NCI-H2227 (cell line): ENCODE measurements around the gene S100A6.
A peak's percentile ranks its signal among the peaks of the same experiment; 100 is the strongest.

Source experiments
- DNase-seq: peaks from one replicate; lab custom pipeline; 2025; ENCODE audit not compliant: unreplicated experiment; lab: John Stamatoyannopoulos, UW

S100A6 gene

GRCh38 chr1:153546796-153547559, 11.2 kb upstream of the S100A6 start:
- DNase-seq = no peak

DNA sequence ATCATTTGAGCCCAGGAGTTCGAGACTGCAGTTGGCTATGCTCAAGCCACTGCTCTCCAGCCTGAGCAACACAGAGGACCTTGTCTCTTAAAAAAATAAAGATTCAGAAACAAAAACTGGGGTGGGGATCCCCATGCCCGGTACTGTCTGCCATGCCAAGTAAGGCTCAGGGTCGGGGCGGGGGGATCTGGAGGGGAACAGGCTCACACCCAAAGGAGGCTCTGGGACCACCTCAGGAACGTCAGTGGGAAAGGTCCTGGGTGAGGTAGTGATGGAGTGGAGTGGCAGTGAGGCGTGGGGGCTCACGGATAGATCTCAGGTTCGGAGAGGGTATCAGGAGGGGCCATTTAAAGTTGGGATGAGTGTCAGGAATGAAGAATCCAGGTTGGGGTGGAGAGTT, 10.6 kb upstream of the S100A6 start:
- no peak for DNase-seq

DNA sequence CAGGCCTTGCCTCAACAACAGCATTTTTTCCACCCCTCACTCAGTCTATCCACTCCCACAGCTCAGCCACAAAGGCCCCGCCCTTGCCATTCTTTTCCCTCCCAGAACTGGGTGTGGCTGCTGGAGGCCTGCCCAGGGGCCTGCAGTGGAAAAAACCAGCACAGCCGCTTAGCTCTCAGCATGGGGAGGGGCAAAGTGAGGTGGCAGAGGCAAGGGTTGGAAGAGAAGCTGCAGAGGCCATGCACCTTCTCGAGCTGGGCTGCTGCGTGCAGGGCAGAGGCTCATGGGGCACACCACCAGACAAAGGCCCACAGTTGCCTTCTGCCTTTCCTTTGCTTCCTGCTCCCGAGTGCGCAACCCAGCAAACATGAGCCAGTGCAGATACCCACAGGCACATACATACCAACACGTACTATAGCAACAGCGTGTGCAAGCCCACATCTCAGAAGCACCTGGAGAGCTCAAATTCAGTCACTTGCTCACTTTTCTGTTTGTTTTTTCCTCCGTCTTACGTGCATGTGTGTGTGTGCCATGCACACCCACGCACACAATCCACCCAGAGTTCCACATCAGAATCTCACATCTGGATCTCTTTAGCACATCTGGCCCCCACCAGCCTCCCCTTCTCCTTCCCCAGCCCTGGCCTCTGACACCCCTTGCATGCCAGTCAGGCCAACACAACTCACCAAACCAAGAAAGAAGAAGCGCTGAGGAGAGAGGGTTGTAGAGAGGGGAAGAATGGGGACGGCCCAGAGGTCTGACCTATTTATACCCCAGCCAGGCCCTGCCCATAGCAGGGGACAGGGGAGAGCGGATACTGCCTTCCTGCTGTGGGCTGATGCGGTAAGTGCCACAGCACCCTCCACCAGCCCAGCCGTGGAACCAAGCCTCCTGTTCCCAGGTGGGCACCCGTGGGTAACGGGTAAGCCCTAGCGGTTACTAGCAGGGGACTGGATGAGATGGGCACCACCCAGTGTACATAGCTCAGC, 9.6 kb upstream of the S100A6 start, which contains the start of gene S100A4:
Gene S100A4 (minus strand): TSS at position 740 of the 989 bp plus-strand sequence. CDS start 1,012 bp downstream, outside the sequence.
- DNase-seq = peak; percentile 78

GRCh38 chr1:153544453-153545066, 8.8 kb upstream of the S100A6 start:
- DNase-seq = no peak

GRCh38 chr1:153543736-153544135, 7.9 kb upstream of the S100A6 start:
- no peak for DNase-seq

GRCh38 chr1:153542956-153543711, 7.3 kb upstream of the S100A6 start:
- DNase-seq = no peak

GRCh38 chr1:153541641-153542590, 6.1 kb upstream of the S100A6 start:
- no peak for DNase-seq

- DNase-seq = no peak
Measured at GRCh38 chr1:153540394-153541361, 4.9 kb upstream of the S100A6 start, which contains the start of gene S100A5. Gene S100A5 (minus strand): TSS chr1:153540934. CDS start chr1:153540191, 743 bp downstream.

- no peak for DNase-seq
Measured at GRCh38 chr1:153539395-153540093, 3.8 kb upstream of the S100A6 start.

DNA sequence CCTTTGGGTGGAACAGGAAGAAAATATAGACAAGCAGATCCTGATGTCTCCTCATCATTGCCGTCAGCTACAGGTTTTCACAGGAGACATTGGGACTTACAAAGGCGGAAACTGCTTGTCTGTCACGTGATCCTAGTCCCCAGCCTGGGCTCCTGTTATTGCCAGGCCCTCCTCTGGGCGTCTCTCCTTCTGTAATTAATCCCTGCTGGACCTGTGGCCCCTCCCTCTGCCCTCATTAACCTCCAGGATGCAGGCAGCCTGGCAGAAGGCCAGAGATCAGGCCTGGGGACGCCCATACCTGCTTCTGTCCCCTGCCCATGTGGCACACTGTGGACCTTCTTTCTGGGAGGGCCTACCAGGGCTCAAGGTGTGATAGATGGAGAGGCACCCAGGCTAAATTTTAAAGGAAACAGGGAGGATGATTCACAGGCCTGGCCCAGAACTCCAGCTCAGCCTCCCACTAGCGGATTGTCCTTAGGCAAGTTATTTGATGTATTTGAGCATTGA, 2.6 kb upstream of the S100A6 start:
- DNase-seq = no peak

GRCh38 chr1:153537376-153537730, 1.6 kb upstream of the S100A6 start:
- DNase-seq = no peak

DNA sequence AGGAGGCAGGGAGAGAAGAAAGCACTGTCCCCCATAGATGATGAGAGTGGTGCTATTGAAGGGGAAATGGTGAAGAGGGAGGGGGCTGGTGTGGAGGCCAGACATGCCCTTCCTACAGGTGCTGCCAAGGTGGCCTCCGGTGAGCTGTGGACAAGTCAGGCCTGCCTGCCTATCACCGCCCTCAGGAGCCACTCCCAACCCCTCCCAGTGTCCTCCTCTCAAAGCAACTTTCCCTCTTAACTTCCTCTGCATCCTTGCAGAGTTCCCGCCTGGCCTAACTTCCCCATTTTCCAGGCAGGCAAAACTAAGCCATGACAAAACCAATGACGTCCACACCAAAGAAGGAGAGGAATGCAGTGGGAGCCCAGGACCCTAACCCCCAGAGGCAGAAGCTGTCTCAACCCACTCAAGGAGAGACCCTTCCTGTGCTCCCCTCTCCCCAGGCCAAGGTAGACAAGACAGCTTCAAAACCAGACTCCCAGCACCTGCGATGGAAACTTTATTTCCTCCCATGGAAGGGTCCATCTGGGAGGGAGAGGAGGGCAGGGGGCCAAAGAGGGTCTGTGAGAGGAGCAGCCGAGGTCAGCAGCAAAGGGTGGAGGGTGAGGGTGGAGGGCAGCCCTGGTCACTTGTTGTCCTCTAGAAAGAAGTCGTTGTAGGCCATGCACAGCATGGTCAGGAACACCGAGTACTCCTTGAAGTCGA, 1.0 kb upstream of the S100A6 start:
- no peak for DNase-seq

- peak; percentile 57 for DNase-seq
Measured at GRCh38 chr1:153536012-153536670, 350 bp upstream of the S100A6 start.

DNA sequence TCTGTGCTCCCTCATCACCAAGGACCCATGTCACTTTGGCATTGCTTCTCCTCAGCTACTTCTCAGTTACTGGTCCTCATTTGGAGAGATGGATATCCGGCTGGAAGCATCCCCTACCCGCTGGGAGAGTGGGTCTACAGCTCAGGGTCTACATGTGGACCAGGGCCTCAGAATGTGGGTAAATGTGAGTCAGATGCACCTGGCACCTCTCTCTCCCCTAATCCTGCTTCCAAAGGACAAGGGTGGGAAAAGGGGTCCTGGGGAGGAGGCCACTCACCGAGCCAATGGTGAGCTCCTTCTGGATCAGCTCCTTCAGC, 908 bp downstream of the S100A6 start:
- DNase-seq = no peak

DNA sequence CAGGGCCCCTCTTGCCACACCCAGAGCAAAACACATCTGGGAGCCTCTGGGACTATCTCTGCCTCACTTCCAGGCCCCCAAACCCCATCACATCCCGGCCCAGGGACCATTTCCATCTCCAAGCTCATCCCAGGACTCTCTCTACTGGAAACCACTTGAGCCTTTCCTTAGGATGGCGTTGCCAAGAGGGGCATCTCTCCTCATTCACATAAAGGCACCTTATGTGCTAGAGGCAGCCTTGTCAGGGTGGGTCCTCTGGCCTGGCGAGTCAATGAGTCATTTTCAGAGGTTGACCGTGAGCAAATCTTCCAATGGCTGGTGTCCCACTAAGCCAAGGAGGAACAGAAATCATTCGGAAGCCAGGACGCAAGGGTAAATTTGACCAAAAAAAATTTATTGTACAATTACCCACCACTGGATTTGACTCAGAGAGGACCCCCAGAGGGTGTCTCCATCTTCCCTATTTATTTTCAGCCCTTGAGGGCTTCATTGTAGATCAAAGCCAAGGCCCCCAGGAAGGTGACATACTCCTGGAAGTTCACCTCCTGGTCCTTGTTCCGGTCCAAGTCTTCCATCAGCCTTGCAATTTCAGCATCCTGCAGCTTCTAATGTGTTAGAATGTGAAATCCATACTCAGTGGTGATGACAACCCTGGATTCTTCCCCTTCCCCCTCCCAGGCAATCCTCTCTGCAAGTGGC, 1.4 kb downstream of the S100A6 start:
- DNase-seq = no peak

DNA sequence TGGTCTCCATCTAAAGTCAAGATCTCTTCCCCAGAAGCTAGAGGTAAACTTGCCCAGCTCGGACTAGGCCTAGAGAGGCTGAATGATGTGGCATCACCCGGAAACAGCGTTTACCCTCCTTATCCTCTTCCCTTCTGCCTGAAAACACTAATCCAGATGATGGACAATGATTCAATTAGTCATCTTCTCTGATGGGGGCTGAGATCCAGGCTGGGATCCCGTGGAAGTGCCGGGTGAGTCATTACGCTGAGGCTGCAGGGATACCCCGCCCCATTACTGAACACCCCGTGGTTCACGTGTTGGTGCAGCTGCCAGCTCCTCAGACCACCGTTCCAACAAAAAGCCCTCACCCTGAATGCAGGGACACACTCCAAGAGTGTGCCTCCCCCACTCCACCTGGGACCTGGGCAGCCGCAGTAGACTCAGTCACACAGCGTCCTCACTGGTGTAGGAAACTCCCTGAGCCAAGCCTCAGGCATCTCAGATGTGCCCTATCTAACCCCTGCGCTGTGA, 2.0 kb downstream of the S100A6 start:
- peak; percentile 14 for DNase-seq
